AG08395 (cell line): Measurements from ENCODE around the gene ITGB1BP1.

Experiments
- DNase-seq: peaks from one replicate; pipeline ENCODE4 v3.0.0; 2012; ENCODE audit warnings: mixed read lengths, low spot score

ITGB1BP1 gene

GRCh38 chr2:9377461-9378097 lies 45.7 kb downstream of the ITGB1BP1 start:
- no peak for DNase-seq

GRCh38 chr2:9375857-9376428 lies 47.4 kb downstream of the ITGB1BP1 start:
- DNase-seq: no peak

- no peak for DNase-seq
Measured at GRCh38 chr2:9374071-9374730, 49.1 kb downstream of the ITGB1BP1 start.

- DNase-seq: no peak
Measured at GRCh38 chr2:9373476-9373875, 49.9 kb downstream of the ITGB1BP1 start.

GRCh38 chr2:9373047-9373446 lies 50.3 kb downstream of the ITGB1BP1 start:
- no peak for DNase-seq

GRCh38 chr2:9370746-9371145 lies 52.6 kb downstream of the ITGB1BP1 start:
- no peak for DNase-seq

- no peak for DNase-seq
Measured at GRCh38 chr2:9366026-9366425, 57.3 kb downstream of the ITGB1BP1 start.

- no peak for DNase-seq
Measured at GRCh38 chr2:9365498-9366019, 57.8 kb downstream of the ITGB1BP1 start.

GRCh38 chr2:9364791-9365497 lies 58.4 kb downstream of the ITGB1BP1 start:
- no peak for DNase-seq

- no peak for DNase-seq
Measured at GRCh38 chr2:9364373-9364772, 59.0 kb downstream of the ITGB1BP1 start.

- DNase-seq: peak; percentile 15
Measured at GRCh38 chr2:9360701-9361100, 62.6 kb downstream of the ITGB1BP1 start.

- DNase-seq: no peak
Measured at GRCh38 chr2:9360110-9360509, 63.2 kb downstream of the ITGB1BP1 start.

- DNase-seq: no peak
Measured at GRCh38 chr2:9359463-9359862, 63.9 kb downstream of the ITGB1BP1 start.

GRCh38 chr2:9358846-9359245 lies 64.5 kb downstream of the ITGB1BP1 start:
- DNase-seq: no peak

GRCh38 chr2:9356261-9356660 lies 67.1 kb downstream of the ITGB1BP1 start:
- DNase-seq: no peak

- DNase-seq: no peak
Measured at GRCh38 chr2:9355716-9356115, 67.6 kb downstream of the ITGB1BP1 start.

GRCh38 chr2:9355270-9355669 lies 68.1 kb downstream of the ITGB1BP1 start:
- DNase-seq: no peak

GRCh38 chr2:9354318-9354717 lies 69.0 kb downstream of the ITGB1BP1 start:
- DNase-seq: no peak
